Dendritic cell treated with granulocyte-macrophage colony-stimulating factor and Interleukin-4, amounts not matched to agents 40 ng/mL and 50 ng/mL, for 4 days (primary cell): ENCODE results near the gene ZGPAT.
"Not testable (repeated sequence)": the region's sequence is repeated elsewhere in the genome, so short reads cannot be mapped to it uniquely, and the experiment has no call there.

Experiments
- H3K27ac Mint-ChIP-seq: one replicate; pipeline ENCODE4 v1.8.0; 2022; ENCODE audit warnings: mild to moderate bottlenecking, mixed read lengths
- H3K27me3 Mint-ChIP-seq: one replicate; pipeline ENCODE4 v1.8.0; 2022; ENCODE audit warnings: mild to moderate bottlenecking, mixed read lengths
- H3K36me3 Mint-ChIP-seq: one replicate; pipeline ENCODE4 v1.8.0; 2022; ENCODE audit warnings: low read depth, mixed read lengths
- H3K4me1 Mint-ChIP-seq: one replicate; pipeline ENCODE4 v1.8.0; 2022; ENCODE audit warnings: low read depth, mixed read lengths
- H3K4me3 Mint-ChIP-seq: one replicate; pipeline ENCODE4 v1.8.0; 2022; ENCODE audit warnings: mild to moderate bottlenecking, moderate library complexity, mixed read lengths
- H3K9me3 Mint-ChIP-seq: one replicate; pipeline ENCODE4 v1.8.0; 2022; ENCODE audit warnings: mixed read lengths
- intact Hi-C: fragments of 100-400 bp; cut with micrococcal nuclease; formaldehyde crosslinking; loops from one replicate; pipeline ENCODE4 v1.15.0; 2022

Gene ZGPAT, protein sequence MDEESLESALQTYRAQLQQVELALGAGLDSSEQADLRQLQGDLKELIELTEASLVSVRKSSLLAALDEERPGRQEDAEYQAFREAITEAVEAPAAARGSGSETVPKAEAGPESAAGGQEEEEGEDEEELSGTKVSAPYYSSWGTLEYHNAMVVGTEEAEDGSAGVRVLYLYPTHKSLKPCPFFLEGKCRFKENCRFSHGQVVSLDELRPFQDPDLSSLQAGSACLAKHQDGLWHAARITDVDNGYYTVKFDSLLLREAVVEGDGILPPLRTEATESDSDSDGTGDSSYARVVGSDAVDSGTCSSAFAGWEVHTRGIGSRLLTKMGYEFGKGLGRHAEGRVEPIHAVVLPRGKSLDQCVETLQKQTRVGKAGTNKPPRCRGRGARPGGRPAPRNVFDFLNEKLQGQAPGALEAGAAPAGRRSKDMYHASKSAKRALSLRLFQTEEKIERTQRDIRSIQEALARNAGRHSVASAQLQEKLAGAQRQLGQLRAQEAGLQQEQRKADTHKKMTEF

DNA sequence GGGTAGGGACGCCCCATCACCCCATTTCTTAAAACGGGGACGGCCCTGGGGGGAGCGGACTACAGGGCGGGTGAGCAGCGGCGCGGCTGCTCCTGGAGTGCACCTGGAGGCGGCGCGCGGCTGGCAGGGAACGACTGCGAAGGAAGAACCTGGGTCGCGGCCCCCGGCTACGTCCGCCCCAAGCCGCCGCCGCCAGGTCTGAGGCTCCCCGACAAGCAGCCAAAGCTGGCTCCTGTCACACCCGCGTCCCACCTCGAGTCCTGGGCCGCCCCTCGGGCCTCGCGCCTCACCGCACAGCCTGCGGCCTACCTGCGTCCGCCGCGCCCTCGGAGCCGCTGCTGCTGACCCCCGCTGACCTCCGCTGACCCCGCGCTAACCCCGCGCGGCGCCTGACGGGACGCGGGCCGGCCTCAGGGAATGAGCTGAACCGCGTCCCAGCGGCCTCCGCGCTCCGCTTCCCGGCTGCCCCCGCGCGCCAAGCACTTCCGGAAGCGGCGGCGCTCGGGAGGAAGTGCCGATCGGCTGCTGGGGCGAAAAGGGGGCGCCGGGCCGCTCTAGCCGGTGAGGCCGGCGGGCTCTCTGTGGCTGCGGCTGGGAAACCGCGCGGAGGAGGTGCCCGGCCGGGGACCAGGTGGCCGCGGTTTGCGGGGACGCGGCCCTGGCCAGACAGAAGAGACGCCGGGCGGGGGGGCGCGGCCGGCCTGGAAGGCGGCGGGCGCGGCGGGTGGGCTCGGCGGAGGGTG, at the start of gene ZGPAT, which contains the start of gene ARFRP1:
Gene ZGPAT, plus strand, starts transcription at position 482 of the 743 bp plus-strand sequence. CDS start 542 bp downstream, outside the sequence.
Gene ARFRP1, minus strand, starts transcription at position 419 of the 743 bp plus-strand sequence. CDS start 885 bp downstream, outside the sequence.
- H3K4me1 Mint-ChIP-seq = peaks cover 58% of the 10 kb centered on the region
- H3K27me3 Mint-ChIP-seq = no peaks in the 10 kb centered on the region
- peaks cover 7% of the 10 kb centered on the region for H3K9me3 Mint-ChIP-seq
- intact Hi-C loops = no loop called here
- H3K27ac Mint-ChIP-seq = peak within 1 kb of the TSS; percentile 85
- H3K36me3 Mint-ChIP-seq = peaks cover 94% of the 10 kb centered on the region
- peak within 1 kb of the TSS; percentile 82 for H3K4me3 Mint-ChIP-seq

DNA sequence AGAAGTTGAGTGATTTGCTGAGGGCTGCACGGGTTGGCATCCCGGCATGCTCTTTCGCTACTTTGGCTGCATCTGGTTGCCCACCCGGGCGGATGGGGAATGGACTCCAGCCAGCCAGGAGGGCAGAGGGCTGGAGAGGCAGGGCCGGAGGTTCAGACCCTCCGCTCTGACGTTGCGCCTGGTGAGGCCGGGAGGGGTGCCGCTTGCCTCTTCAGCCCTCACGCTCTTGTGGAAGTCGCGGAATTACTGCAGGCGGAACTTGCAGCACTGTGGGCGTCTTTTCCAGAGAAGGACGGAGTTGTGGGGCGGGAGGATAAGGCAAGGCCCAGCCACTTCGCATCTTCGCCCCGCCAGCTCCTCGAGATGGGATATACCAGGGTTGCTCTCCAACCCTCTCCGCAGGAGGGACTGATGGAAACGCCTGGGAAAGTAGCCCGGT, 49.1 kb upstream of the ZGPAT start:
- intact Hi-C loops = loop anchor here (2.0 kb wide), 1 partner anchor 28 kb away; no protein-coding TSS in a partner anchor
- H3K27ac Mint-ChIP-seq = peak overlapping the region; percentile 99
- no peaks in the 10 kb centered on the region for H3K9me3 Mint-ChIP-seq
- H3K27me3 Mint-ChIP-seq = peaks cover 14% of the 10 kb centered on the region
- peaks cover 46% of the 10 kb centered on the region for H3K4me1 Mint-ChIP-seq
- peak overlapping the region; percentile 96 for H3K4me3 Mint-ChIP-seq
- H3K36me3 Mint-ChIP-seq = peaks cover 60% of the 10 kb centered on the region

DNA sequence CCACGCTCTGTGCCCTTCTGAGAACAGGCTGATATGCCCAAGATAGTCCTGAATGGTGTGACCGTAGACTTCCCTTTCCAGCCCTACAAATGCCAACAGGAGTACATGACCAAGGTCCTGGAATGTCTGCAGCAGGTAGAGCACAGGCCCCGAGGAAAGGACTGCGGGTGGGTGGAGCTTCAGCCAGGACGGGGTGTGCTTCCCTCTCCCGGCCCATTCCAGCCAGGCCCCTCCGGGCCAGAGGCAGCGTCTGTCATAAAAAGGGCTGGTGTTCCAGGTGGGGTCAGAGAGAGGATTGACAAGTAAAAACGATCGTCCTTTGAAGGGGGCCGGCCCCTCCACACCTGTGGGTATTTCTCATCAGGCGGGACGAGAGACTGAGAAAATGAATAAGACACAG, 48.5 kb upstream of the ZGPAT start:
- H3K27ac Mint-ChIP-seq = peak overlapping the region; percentile 99
- H3K27me3 Mint-ChIP-seq = peaks cover 9% of the 10 kb centered on the region
- peaks cover 66% of the 10 kb centered on the region for H3K36me3 Mint-ChIP-seq
- H3K4me1 Mint-ChIP-seq = peaks cover 41% of the 10 kb centered on the region
- intact Hi-C loops = loop anchor here (2.0 kb wide), 1 partner anchor 27 kb away; no protein-coding TSS in a partner anchor
- H3K9me3 Mint-ChIP-seq = no peaks in the 10 kb centered on the region
- peak overlapping the region; percentile 96 for H3K4me3 Mint-ChIP-seq

DNA sequence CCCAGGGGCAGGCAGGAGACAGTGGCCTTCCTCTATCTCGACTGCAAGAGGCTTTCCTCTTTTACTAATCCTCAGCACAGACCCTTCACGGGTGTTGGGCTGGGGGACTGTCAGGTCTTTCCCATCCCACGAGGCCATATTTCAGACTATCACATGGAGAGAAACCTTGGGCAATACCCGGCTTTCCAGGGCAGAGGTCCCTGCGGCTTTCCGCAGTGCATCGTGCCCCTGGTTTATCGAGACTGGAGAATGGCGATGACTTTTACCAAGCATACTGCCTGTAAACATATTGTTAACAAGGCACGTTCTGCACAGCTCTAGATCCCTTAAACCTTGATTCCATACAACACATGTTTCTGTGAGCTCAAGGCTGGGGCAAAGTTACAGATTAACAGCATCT, 47.7 kb upstream of the ZGPAT start:
- Mint-ChIP-seq H3K4me1 (peaks cover 41% of the 10 kb centered on the region), H3K36me3 (peaks cover 74% of the 10 kb centered on the region)
- H3K27ac Mint-ChIP-seq, intact Hi-C loops, H3K4me3 Mint-ChIP-seq, H3K27me3 Mint-ChIP-seq, H3K9me3 Mint-ChIP-seq: not testable (repeated sequence)

DNA sequence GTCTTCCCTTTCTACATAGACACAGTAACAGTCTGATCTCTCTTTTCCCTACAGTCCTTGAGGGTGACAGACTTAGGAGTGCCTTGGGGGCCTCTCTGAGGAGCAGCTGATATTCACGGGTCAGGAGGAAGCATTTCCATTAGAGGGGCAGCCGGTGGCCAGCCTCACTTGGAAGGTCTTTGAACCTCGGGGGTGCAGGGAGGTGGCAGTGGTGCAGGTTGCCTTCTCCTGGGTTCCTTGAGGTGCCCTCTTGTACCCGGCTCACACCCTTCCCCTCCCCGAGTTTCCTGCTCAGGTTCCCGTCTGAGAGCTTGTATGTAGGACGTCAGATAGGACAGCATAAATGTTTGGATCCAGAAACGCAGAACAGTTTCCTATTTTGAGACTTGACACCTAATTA, 47.2 kb upstream of the ZGPAT start:
- Mint-ChIP-seq H3K36me3 (peaks cover 78% of the 10 kb centered on the region), H3K27me3 (no peaks in the 10 kb centered on the region), H3K4me1 (peaks cover 41% of the 10 kb centered on the region), H3K27ac (no peak overlapping the region), H3K4me3 (no peak overlapping the region), H3K9me3 (no peaks in the 10 kb centered on the region)
- intact Hi-C loops = no loop called here

DNA sequence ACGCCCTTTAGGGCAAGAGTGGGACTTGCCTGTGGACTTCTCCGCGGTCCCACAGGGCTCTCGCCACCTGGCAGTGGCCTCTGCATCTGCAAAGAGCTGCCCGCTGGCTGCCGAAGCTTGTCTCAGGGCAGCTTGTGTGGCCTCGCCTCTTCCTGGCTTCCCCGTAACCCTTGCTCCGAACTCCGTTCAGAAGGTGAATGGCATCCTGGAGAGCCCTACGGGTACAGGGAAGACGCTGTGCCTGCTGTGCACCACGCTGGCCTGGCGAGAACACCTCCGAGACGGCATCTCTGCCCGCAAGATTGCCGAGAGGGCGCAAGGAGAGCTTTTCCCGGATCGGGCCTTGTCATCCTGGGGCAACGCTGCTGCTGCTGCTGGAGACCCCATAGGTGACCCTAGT, 46.7 kb upstream of the ZGPAT start:
- H3K27ac Mint-ChIP-seq = no peak overlapping the region
- H3K4me1 Mint-ChIP-seq = peaks cover 41% of the 10 kb centered on the region
- no peak overlapping the region for H3K4me3 Mint-ChIP-seq
- H3K9me3 Mint-ChIP-seq = no peaks in the 10 kb centered on the region
- no peaks in the 10 kb centered on the region for H3K27me3 Mint-ChIP-seq
- intact Hi-C loops = no loop called here
- H3K36me3 Mint-ChIP-seq = peaks cover 83% of the 10 kb centered on the region

DNA sequence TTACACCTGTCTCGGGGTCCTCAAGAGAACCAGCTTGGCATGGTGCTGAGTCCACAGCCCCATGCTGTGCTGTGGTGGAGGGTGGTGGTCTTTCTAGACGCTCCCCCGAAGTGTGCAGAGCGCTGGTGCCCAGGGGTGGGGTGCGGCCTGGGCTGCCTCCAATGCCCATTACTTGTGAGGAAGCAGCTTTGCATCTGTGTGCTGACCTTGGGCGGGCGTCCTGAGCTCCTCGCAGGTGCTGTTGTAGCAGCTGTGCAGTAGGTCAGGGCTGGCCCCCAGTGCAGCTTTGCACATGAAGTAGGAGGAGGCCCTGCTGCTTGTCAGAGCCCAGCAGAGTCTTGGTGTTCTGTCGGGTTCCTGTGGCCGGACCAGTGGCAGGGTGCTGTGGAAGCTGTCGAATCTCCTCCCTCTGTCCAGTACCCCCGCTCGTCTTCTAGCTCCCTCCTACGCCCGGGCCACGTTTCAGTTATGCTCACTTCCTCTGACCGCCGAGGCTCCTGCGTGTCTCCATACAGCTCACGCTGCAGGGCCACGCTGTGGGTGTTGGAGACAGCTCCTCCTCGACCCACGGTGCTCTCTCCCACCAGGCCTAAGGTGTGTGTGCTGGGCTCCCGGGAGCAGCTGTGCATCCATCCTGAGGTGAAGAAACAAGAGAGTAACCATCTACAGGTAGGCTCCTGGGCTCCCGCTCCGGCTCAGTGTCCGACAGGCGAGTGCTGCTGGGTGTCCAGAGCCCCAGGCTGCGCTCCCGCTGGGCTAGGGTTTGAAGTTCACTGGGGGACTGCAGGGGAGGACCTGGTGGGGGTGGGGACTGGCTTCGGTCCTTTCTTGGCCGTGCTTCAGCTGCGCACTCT, 45.7 kb upstream of the ZGPAT start:
- Mint-ChIP-seq H3K27me3 (no peaks in the 10 kb centered on the region), H3K36me3 (peaks cover 94% of the 10 kb centered on the region), H3K4me3 (no peak overlapping the region), H3K9me3 (no peaks in the 10 kb centered on the region), H3K27ac (peak overlapping the region; percentile 51), H3K4me1 (peaks cover 41% of the 10 kb centered on the region)
- intact Hi-C loops = no loop called here

DNA sequence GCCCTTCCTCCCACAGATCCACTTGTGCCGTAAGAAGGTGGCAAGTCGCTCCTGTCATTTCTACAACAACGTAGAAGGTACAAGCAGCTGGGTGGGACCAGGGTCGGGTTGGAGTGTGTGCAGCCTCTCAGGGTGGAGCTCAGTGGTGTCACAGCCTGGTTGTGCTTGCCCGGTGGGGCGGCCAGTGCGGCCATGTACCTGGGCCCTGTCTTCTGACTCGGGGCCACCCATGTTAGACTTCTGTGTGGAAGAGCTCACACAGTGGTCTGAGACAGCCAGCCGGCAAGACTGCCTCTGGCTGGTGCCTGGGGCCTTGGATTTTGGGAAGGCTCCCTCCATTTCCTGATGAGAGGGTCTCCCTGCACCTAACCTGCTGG, 45.0 kb upstream of the ZGPAT start:
- intact Hi-C loops = no loop called here
- Mint-ChIP-seq H3K27ac (peak overlapping the region; percentile 51), H3K27me3 (no peaks in the 10 kb centered on the region), H3K4me1 (peaks cover 34% of the 10 kb centered on the region), H3K36me3 (peaks cover 100% of the 10 kb centered on the region), H3K9me3 (no peaks in the 10 kb centered on the region), H3K4me3 (no peak overlapping the region)

DNA sequence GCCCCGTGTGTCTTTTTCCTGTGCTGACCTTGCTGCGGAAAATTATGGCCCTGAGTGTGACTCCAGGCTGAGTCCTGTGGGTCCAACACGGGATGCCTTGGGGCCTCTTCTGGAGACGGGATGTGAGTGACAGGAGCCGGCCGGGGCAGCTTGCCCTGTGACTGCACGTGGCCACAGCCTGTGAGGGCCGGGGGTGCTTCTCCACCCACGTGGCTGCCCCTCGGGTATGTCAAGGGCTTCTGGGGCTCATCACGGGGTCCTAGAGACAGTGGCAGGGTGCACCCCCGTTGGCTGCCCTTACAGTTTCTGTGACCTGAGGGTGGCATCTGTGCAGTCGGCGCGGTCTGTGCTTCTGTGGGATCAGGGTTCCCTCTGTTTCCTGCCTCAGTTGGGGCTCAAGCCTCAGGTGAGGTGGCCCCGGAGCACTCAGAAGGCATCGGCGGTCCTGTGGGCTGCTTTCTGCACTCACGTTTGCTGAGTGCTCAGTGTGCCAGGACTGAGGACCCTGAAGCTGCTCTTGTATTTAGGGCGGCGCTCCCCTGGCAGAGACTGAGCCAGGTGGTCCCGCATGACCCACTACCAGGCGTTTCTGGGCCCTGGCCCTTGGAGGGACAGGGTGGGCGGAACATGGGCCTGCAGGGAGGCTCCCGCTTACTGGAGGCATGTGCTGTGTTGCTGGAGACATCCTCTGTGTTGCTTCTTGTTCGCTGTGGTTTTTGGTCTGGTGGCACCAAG, 44.3 kb upstream of the ZGPAT start:
- Mint-ChIP-seq H3K4me3 (no peak overlapping the region), H3K36me3 (peaks cover 100% of the 10 kb centered on the region), H3K9me3 (no peaks in the 10 kb centered on the region), H3K27ac (no peak overlapping the region), H3K27me3 (no peaks in the 10 kb centered on the region), H3K4me1 (peaks cover 31% of the 10 kb centered on the region)
- intact Hi-C loops = no loop called here

DNA sequence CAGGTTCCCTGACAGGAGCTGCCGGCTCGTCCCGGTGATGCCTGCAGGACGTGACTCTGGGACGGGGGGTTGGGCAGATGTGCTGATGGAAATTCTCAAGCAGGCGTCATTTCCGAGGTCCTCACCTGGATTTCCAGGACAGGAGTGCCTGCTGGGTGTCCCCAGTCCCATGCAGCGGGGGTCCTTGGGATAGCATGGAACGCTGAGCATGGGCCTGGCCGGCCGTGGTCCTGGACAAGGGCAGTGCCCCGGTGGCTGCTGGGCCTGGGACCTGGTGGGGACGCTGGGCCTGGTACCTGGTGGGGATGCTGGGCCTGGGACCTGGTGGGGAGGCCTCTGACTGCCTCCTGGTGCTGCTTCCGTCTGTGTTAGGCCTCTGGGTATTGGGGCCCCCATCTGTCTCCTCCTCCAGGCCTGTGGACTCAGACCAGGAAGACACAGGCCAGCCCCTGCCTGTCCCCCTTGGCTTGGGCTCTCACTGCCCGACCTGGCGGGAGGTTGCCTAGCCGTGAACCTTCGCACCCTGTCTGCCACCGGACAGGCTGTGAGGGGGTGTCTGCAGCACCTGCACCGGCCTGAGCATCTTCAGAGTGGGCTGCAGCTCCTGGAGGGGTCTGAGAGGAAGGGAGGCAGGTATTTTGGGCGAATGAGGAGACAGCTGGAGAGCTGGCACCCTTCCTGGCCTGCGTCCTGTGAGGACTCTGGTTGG, 43.5 kb upstream of the ZGPAT start:
- H3K27ac Mint-ChIP-seq = no peak overlapping the region
- no peak overlapping the region for H3K4me3 Mint-ChIP-seq
- no peaks in the 10 kb centered on the region for H3K9me3 Mint-ChIP-seq
- H3K4me1 Mint-ChIP-seq = peaks cover 26% of the 10 kb centered on the region
- intact Hi-C loops = no loop called here
- peaks cover 100% of the 10 kb centered on the region for H3K36me3 Mint-ChIP-seq
- no peaks in the 10 kb centered on the region for H3K27me3 Mint-ChIP-seq

DNA sequence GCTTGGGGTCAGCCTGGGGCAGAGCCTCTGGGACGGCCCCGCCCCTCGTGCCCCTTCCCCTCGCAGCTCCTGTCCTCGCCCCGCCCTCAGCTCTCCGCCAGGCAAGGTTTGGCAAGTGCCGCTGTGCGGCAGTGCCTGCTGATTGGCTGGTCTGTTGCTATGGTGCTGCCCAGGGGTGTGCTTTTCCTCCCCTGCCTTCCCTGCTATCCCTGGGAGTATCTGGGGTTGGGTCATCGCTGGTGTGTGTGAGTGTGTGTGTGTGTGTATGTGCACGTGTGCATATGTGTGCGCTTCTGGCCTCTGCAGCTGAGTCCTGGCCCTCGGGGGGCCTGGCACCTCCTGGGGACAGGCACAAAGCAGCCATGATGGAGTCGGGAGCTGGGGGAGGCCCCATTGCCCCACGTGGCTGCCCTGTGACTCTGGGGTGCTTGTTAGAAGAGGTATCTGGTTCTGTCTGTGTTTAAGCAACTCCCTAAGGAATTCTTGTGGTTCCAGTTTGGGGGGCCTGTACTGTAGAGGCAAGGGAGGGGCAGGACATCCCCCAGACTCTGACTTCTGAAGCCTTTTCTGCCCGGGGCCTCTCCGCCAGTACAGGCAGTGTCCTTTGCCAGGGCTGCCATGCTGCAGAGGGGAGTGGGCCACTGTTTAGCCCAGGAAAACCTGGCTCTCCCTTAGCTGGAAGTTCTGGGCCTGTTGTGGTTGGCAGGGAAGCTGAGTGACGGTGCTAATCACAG, 42.8 kb upstream of the ZGPAT start:
- H3K9me3 Mint-ChIP-seq = no peaks in the 10 kb centered on the region
- H3K36me3 Mint-ChIP-seq = peaks cover 95% of the 10 kb centered on the region
- intact Hi-C loops = no loop called here
- no peak overlapping the region for H3K4me3 Mint-ChIP-seq
- no peaks in the 10 kb centered on the region for H3K27me3 Mint-ChIP-seq
- H3K27ac Mint-ChIP-seq = no peak overlapping the region
- peaks cover 19% of the 10 kb centered on the region for H3K4me1 Mint-ChIP-seq

DNA sequence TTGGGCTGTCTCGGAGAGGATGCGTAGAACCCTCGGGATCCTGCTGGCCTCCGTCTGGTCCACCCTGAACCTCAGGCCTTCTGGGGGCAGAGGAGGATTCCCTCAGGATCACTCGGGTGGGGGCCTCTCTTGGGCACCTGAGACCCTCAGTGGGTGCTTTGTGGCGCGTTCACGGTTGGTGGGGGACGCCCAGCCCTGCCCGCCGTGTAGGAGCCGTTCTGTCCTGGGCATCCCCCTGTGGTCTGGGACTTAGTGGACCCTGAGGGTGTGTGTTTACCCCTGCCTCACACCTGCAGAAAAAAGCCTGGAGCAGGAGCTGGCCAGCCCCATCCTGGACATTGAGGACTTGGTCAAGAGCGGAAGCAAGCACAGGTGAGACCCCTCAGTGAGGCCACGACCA, 42.1 kb upstream of the ZGPAT start:
- Mint-ChIP-seq H3K27ac (no peak overlapping the region), H3K36me3 (peaks cover 95% of the 10 kb centered on the region), H3K4me3 (no peak overlapping the region), H3K27me3 (no peaks in the 10 kb centered on the region), H3K4me1 (peaks cover 12% of the 10 kb centered on the region), H3K9me3 (no peaks in the 10 kb centered on the region)
- intact Hi-C loops = no loop called here
